Body of pancreas (tissue), 4 donors: ENCODE results near the gene WRNIP1.

Experiments
- CTCF ChIP-seq, 7 experiments: fragments of 450-650 bp in 4 of 7; fragments of 200-600 bp in 3 of 7; sonication (generic) in 3 of 7; IDR thresholded peaks; one replicate each; pipeline ENCODE4 v1.5.1; 2016 to 2019; ENCODE audit warnings: antibody characterized with exemption in 7 of 7
- POLR2A ChIP-seq, 3 donors: fragments of 450-650 bp; IDR thresholded peaks; one replicate each; pipeline ENCODE4 v1.6.1; 2016; ENCODE audit warnings: antibody characterized with exemption in 3 of 3, mild to moderate bottlenecking in 2 of 3

- TF ChIP-seq CTCF (IDR thresholded peaks at IDR 0.05) (no peak), POLR2A (IDR thresholded peaks at IDR 0.05) (no peak)
Observed at GRCh38 chr6:2765896-2766766, 938 bp downstream of the WRNIP1 start.
